ENCODE results near the gene PRKAR2B. TPM values are rescaled to one million over a fixed set of nuclear protein-coding genes. Genes with fewer than 3 reads are reported as not detected.
"Not testable (repeated sequence)": the region's sequence is repeated elsewhere in the genome, so short reads cannot be mapped to it uniquely, and the experiment has no call there.

Gene PRKAR2B
- total RNA-seq, 1 donor from 2014 or later: 1.0 TPM

DNA sequence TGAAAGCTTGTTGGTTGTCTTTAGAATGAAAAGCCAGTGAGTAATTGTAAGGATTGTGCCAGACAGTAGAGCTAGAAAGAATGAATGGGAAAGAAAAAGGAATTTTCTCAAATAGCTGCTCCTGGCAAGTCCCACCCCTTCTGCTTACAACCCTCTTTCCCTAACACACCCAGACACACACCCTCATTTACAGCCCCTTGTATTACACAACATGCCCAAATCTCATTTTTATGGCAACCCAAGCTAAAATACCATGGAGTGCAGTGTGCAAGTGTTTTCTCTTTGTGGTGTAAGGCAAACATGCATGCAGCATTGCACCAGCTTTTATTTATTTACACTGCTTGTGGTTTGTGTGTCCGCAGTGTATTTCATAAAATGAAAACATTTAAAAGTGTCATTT is 1.5 kb downstream of the PRKAR2B start:
- peaks cover 50% of the 10 kb centered on the region for H3K27me3 Mint-ChIP-seq (ENCODE audit: insufficient read depth)
- peaks cover 13% of the 10 kb centered on the region for H3K4me1 Mint-ChIP-seq (ENCODE audit: low read depth)
- DNase-seq (ENCODE audit: low spot score): no peak
- no peak overlapping the region for H3K4me3 Mint-ChIP-seq
- H3K27ac Mint-ChIP-seq: no peak overlapping the region
- no peaks in the 10 kb centered on the region for H3K9me3 Mint-ChIP-seq
- intact Hi-C loops (cut with micrococcal nuclease): loop anchor here (5.0 kb wide), 3 partner anchors 121 to 254 kb away; partner anchors contain the start of genes HBP1 and PIK3CG
- H3K36me3 Mint-ChIP-seq (ENCODE audit: low read depth): no peaks in the 10 kb centered on the region

DNA sequence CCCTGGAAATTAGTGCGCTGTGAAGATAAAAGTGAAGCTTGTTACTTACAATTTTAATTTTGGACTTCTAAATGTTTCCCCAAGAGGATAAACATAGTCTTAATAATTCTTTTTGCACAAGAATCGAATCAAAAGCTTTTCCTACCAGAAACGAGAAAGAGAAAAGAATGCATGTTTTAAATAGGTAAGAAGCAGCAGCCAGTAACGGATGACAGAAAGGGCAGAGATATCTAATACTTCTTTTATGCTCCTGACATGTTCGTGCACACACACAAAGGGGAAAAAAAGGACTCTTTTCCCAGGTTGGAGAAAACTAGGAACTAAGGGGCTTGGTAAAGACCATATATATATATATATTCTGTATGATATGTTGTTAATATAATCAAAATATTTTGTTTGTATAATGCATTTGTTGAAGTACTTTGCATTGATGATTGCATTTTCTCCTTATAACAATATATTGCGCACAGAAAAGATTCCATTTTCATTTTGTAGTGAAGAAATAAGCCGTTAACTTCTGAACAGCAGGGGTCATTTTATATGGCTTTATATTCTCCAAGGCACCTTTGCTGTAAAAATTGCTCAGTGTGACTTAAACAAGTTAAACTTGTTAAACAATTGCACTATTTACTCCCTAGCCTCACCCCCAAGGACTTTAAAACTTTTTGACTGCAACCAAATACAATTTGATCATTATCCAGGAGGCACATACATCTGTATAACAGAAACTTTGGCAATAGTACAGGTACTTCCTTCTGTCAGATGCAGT is 2.2 kb downstream of the PRKAR2B start:
- Mint-ChIP-seq H3K36me3 (ENCODE audit: low read depth) (no peaks in the 10 kb centered on the region), H3K9me3 (no peaks in the 10 kb centered on the region), H3K27ac (no peak overlapping the region), H3K27me3 (ENCODE audit: insufficient read depth) (peaks cover 57% of the 10 kb centered on the region), H3K4me1 (ENCODE audit: low read depth) (peaks cover 13% of the 10 kb centered on the region), H3K4me3 (no peak overlapping the region)
- intact Hi-C loops (cut with micrococcal nuclease): loop anchor here (5.0 kb wide), 3 partner anchors 121 to 254 kb away; partner anchors contain the start of genes HBP1 and PIK3CG
- DNase-seq (ENCODE audit: low spot score): no peak

DNA sequence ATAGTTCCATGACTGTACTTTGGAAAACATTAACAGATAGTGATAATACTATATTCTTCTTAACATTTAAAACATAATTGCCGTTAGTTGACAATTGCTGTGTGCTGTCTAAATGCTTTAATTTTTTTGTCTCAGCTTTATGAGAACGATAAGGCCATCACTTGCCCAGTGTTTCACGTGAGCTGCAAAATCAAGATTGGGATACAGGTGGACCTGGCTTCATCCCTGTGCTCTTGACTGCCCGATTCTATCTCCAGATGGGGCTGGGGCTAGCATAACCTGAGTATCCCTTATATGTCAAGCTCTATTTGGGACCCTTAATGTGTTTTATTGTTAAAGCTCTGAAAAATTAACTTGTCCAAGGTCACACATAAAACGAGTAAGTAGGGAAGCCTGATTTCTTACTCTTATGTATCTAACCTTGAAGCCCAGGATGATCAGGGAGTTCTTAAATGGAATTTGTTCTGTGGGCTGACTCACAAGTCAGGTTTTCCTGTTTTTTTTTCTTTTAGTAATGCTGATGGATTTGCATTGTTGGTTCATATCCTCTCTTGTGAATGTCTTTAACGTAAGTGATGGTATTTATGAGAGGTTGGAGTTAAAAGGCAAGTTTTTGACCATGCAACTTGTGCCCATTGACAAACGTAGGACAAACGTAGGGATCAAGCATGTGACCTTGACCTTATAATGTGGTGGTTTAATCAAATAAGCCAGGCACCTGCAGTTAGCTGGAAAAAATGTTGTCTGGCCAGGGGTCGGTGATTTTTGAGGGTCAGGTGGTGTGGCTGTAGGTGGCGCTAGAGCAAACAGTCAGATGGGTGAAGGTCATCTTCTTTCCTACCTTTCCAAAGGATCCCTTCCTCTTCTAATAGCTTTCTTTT is 3.6 kb downstream of the PRKAR2B start:
- Mint-ChIP-seq H3K9me3 (no peaks in the 10 kb centered on the region), H3K27ac (no peak overlapping the region), H3K36me3 (ENCODE audit: low read depth) (no peaks in the 10 kb centered on the region), H3K4me3 (no peak overlapping the region), H3K4me1 (ENCODE audit: low read depth) (peaks cover 13% of the 10 kb centered on the region), H3K27me3 (ENCODE audit: insufficient read depth) (peaks cover 58% of the 10 kb centered on the region)
- intact Hi-C loops (cut with micrococcal nuclease): loop anchor here (5.0 kb wide), 3 partner anchors 119 to 256 kb away; partner anchors contain the start of genes HBP1 and PIK3CG
- DNase-seq (ENCODE audit: low spot score): no peak

DNA sequence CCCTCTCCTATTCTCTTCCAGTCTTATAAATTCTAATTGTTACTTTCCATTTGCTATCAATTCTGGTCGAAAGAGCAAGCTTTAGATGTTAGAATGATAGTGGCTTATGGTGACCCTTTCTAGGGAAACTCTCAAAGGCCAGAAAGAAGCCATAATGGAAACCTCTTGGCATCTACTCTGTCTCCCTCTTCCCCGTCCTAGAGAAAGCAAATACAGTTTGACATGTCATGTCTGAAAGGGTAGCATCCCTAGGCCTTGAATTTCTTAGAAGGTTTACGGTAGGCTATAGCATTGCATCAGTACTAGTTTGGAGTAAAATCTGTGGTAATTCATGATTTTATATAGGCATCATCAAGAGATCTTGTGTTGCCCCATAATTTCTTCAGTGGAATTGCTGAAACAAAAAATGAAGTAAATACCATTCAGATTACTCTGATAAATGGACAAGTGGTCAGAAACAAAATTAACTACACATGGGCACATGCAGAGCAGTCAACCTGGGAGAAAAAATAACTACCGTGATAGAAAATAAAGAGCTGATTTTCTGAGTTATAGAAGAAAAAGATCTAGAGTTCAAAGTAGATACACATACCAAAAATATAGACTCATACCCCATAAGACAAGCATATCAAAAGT is 4.4 kb downstream of the PRKAR2B start:
- Mint-ChIP-seq H3K27me3 (ENCODE audit: insufficient read depth) (peaks cover 57% of the 10 kb centered on the region), H3K27ac (no peak overlapping the region), H3K4me1 (ENCODE audit: low read depth) (peaks cover 10% of the 10 kb centered on the region), H3K36me3 (ENCODE audit: low read depth) (no peaks in the 10 kb centered on the region), H3K4me3 (no peak overlapping the region), H3K9me3 (no peaks in the 10 kb centered on the region)
- no peak for DNase-seq (ENCODE audit: low spot score)
- intact Hi-C loops (cut with micrococcal nuclease): loop anchor here (5.0 kb wide), 3 partner anchors 118 to 257 kb away; partner anchors contain the start of genes HBP1 and PIK3CG

DNA sequence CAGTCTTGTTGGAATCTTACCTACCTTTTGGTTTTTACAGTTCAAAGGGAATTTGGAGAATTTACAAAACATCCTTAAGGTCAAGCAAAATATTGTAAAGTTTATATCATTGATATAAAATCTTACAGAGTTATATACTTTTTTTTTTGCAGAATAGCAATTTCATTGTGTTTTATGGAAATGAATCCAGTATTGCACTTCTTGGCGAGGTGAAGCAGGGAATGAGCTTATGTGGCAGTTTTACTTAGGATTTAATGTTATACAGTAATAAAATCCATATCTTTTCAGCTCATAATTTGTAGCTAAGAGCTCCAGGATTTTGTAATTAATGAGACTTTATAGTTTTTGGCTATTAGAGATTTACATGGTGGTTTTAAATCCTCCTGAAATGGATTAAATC is 5.0 kb downstream of the PRKAR2B start:
- Mint-ChIP-seq H3K4me3 (no peak overlapping the region), H3K36me3 (ENCODE audit: low read depth) (no peaks in the 10 kb centered on the region), H3K27me3 (ENCODE audit: insufficient read depth) (peaks cover 55% of the 10 kb centered on the region), H3K27ac (no peak overlapping the region), H3K4me1 (ENCODE audit: low read depth) (peaks cover 8% of the 10 kb centered on the region), H3K9me3 (no peaks in the 10 kb centered on the region)
- intact Hi-C loops (cut with micrococcal nuclease): loop anchor here (5.0 kb wide), 3 partner anchors 118 to 257 kb away; partner anchors contain the start of genes HBP1 and PIK3CG
- DNase-seq (ENCODE audit: low spot score): no peak

DNA sequence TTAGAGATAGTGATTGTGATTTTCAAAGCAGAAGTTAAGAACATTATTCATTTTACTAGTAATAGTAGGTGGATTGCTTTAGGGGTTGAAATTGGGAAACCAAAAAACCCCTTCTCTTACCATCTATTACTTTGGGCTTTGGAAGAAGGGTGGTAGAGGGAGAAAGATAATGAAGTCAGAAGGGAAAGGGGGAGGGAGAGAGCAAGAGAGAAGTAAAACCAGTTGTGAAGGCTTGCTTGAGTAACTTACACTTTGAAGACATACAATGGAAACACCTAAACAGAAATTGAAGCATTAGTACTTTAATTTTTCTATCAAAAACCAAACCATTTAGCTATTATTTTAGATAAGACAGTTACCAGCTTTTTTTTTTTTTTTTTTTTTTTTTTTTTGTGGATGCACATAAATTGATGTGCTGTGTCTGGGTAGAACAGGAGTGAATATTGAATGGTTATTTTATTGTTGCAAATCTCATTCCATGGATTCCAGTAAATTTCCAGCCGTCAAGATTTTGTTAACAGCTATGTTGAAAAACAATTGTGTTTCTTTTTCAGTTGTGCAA is 5.5 kb downstream of the PRKAR2B start:
- Mint-ChIP-seq H3K4me1 (ENCODE audit: low read depth) (peaks cover 8% of the 10 kb centered on the region), H3K36me3 (ENCODE audit: low read depth) (no peaks in the 10 kb centered on the region), H3K27ac (no peak overlapping the region), H3K27me3 (ENCODE audit: insufficient read depth) (peaks cover 55% of the 10 kb centered on the region), H3K9me3 (no peaks in the 10 kb centered on the region), H3K4me3 (no peak overlapping the region)
- no peak for DNase-seq (ENCODE audit: low spot score)
- intact Hi-C loops (cut with micrococcal nuclease): loop anchor here (5.0 kb wide), 3 partner anchors 117 to 258 kb away; partner anchors contain the start of genes HBP1 and PIK3CG

DNA sequence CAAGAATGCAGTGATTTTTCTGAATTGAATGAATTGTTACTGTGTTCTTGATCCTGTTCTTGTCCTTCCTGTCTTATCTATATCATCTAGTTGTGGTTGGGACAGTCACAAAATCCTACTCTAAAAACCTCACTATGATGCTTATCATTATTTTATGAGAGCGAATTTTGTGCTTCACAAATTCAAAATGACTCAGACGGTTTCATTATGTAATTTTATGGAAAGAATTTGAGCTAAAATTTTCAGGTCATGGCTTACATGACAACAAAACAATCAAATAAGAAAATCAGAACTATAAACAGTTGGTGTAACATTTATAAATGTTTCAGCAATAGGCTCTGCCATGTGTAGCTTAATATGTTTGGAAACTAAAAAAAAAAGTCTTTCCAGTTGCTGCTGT is 6.9 kb downstream of the PRKAR2B start:
- intact Hi-C loops (cut with micrococcal nuclease): no loop called here
- H3K4me1 Mint-ChIP-seq (ENCODE audit: low read depth): no peaks in the 10 kb centered on the region
- no peak overlapping the region for H3K4me3 Mint-ChIP-seq
- H3K36me3 Mint-ChIP-seq (ENCODE audit: low read depth): no peaks in the 10 kb centered on the region
- H3K27ac Mint-ChIP-seq: no peak overlapping the region
- DNase-seq (ENCODE audit: low spot score): no peak
- H3K9me3 Mint-ChIP-seq: no peaks in the 10 kb centered on the region
- peaks cover 44% of the 10 kb centered on the region for H3K27me3 Mint-ChIP-seq (ENCODE audit: insufficient read depth)

DNA sequence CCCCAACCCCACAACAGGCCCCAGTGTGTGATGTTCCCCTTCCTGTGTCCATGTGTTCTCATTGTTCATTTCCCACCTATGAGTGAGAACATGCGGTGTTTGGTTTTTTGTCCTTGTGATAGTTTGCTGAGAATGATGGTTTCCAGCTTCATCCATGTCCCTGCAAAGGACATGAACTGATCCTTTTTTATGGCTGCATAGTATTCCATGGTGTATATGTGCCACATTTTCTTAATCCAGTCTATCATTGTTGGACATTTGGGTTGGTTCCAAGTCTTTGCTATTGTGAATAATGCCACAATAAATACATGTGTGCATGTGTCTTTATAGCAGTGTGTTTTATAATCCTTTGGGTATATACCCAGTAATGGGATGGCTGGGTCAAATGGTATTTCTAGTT is 10.5 kb downstream of the PRKAR2B start:
- H3K4me3 Mint-ChIP-seq; intact Hi-C loops (cut with micrococcal nuclease); H3K27ac Mint-ChIP-seq; DNase-seq (ENCODE audit: low spot score); H3K4me1 Mint-ChIP-seq (ENCODE audit: low read depth); H3K36me3 Mint-ChIP-seq (ENCODE audit: low read depth); H3K9me3 Mint-ChIP-seq: not testable (repeated sequence)
- H3K27me3 Mint-ChIP-seq (ENCODE audit: insufficient read depth): peaks cover 26% of the 10 kb centered on the region

DNA sequence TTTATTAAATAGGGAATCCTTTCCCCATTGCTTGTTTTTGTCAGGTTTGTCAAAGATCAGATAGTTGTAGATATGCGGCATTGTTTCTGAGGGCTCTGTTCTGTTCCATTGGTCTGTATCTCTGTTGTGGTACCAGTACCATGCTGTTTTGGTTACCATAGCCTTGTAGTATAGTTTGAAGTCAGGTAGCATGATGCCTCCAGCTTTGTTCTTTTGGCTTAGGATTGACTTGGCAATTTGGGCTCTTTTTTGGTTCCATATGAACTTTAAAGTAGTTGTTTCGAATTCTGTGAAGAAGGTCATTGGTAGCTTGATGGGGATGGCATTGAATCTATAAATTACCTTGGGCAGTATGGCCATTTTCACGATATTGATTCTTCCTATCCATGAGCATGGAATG is 11.6 kb downstream of the PRKAR2B start:
- H3K4me3 Mint-ChIP-seq; H3K27ac Mint-ChIP-seq; H3K9me3 Mint-ChIP-seq; H3K36me3 Mint-ChIP-seq (ENCODE audit: low read depth); H3K4me1 Mint-ChIP-seq (ENCODE audit: low read depth); intact Hi-C loops (cut with micrococcal nuclease); DNase-seq (ENCODE audit: low spot score): not testable (repeated sequence)
- H3K27me3 Mint-ChIP-seq (ENCODE audit: insufficient read depth): peaks cover 26% of the 10 kb centered on the region

DNA sequence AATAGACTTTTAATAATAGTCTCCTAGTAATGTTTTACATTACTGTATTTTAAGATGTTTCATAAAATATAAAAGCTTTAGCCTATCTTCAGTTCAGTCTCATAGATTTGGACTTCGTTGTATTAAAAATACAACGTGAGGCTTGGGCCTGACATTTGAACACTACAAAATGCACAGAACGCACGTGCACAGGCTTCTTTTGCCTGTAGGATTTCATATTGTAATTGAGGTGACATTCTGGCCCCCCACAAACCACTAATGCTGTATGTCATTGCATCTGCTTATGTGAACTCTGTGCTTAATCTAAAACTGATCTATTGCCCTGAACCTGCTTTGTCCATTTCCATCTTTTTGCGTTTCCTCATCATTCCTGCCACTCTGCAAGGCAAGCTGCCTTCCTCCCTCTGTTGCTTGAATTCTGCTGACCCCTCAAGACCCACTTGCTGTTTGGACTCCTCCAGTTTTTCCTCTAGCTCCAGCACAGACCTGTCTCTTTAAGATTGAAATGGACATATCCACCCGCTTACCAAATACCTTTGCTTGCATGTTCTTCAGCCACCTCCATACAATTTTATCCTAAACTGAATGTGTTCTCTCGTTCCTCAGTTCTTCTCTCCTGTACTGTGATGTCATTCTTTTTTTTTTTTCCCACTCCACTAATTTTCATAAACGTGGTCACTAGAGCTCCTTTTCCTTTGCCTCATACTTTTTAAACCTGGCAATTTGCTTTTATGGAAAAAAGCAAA is 12.4 kb downstream of the PRKAR2B start:
- no peaks in the 10 kb centered on the region for H3K4me1 Mint-ChIP-seq (ENCODE audit: low read depth)
- H3K27me3 Mint-ChIP-seq (ENCODE audit: insufficient read depth): peaks cover 25% of the 10 kb centered on the region
- H3K36me3 Mint-ChIP-seq (ENCODE audit: low read depth): no peaks in the 10 kb centered on the region
- no peak overlapping the region for H3K4me3 Mint-ChIP-seq
- H3K27ac Mint-ChIP-seq: no peak overlapping the region
- no peak for DNase-seq (ENCODE audit: low spot score)
- H3K9me3 Mint-ChIP-seq: no peaks in the 10 kb centered on the region
- intact Hi-C loops (cut with micrococcal nuclease): no loop called here

DNA sequence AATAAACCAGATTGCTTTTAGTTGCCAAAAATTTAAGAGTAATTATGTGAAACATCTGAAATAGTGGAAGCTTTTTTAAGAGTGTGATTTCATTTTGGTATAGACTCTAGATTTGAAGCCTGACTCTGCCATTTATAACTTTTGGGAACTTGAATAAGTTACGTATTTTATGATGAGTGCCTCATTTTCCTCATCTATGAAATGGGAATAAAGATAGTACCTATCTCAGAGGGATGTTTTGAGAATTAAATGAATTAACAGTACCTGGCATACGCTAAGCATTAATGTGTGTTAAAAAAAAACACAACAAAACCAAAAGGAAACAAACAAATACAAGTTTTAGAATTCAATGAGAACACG is 12.9 kb downstream of the PRKAR2B start:
- Mint-ChIP-seq H3K27me3 (ENCODE audit: insufficient read depth) (peaks cover 27% of the 10 kb centered on the region), H3K36me3 (ENCODE audit: low read depth) (no peaks in the 10 kb centered on the region), H3K4me3 (no peak overlapping the region), H3K4me1 (ENCODE audit: low read depth) (no peaks in the 10 kb centered on the region), H3K27ac (no peak overlapping the region), H3K9me3 (no peaks in the 10 kb centered on the region)
- no peak for DNase-seq (ENCODE audit: low spot score)
- intact Hi-C loops (cut with micrococcal nuclease): no loop called here

DNA sequence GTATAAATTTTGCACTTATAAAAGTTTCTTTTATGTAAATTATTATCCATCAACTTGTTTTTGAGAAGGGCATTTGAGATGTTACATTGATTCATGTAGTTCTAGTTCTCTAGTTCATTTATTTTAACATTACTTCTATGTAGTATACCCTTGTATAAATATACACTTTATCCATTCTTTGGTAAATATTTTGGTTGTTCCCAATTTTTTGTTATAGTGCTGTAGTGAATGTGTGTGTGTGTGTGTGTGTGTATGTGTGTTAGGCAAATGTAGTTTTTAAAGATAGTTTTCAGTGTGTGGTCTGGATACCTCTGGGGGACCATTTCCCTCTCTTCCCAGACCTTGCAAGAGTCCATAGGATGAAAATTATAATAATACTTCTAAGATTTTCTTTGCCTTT is 15.0 kb downstream of the PRKAR2B start:
- Mint-ChIP-seq H3K27me3 (ENCODE audit: insufficient read depth) (peaks cover 31% of the 10 kb centered on the region), H3K4me1 (ENCODE audit: low read depth) (no peaks in the 10 kb centered on the region), H3K4me3 (no peak overlapping the region), H3K27ac (no peak overlapping the region), H3K9me3 (no peaks in the 10 kb centered on the region), H3K36me3 (ENCODE audit: low read depth) (no peaks in the 10 kb centered on the region)
- intact Hi-C loops (cut with micrococcal nuclease): no loop called here
- no peak for DNase-seq (ENCODE audit: low spot score)

Data from activated T-helper 1 cell treated with anti-CD3 and anti-CD28 coated beads, Interleukin-12 subunit alpha, Interleukin-12 subunit beta, Interleukin-2, Interleukin-4 antibody, amounts not matched to agents 30 ng/mL and 10 ng/mL and 1 ng/mL, durations not matched to agents 14 hours and 24 hours and 36 hours (primary cell).